ENCODE measurements around the gene LYSET. TPM values are rescaled to one million over a fixed set of nuclear protein-coding genes. Genes with fewer than 3 reads are reported as not detected.
A peak's percentile ranks its signal among the peaks of the same experiment; 100 is the strongest.
"Not testable (repeated sequence)": the region's sequence is repeated elsewhere in the genome, so short reads cannot be mapped to it uniquely, and the experiment has no call there.

Gene LYSET
- total RNA-seq, 2 experiments from 2014 or later = 7.4 to 8.3 TPM

- no peak overlapping the region for H3K27ac Mint-ChIP-seq
- H3K27me3 Mint-ChIP-seq = peaks cover 3% of the 10 kb centered on the region
- DNase-seq = no peak
- H3K4me3 Mint-ChIP-seq = no peak overlapping the region
- no peaks in the 10 kb centered on the region for H3K36me3 Mint-ChIP-seq (ENCODE audit: low read depth)
- H3K4me1 Mint-ChIP-seq = no peaks in the 10 kb centered on the region
- ChIA-PET CTCF (no interaction called here), POLR2A (no interaction called here)
- H3K9me3 Mint-ChIP-seq = no peaks in the 10 kb centered on the region
These were observed 28.3 kb upstream of the LYSET start for GRCh38 chr14:93156693-93157369.

GRCh38 chr14:93158349-93158748 is 26.8 kb upstream of the LYSET start:
- DNase-seq; H3K4me1 Mint-ChIP-seq; H3K4me3 Mint-ChIP-seq; POLR2A ChIA-PET; CTCF ChIA-PET; H3K9me3 Mint-ChIP-seq; H3K27ac Mint-ChIP-seq; H3K36me3 Mint-ChIP-seq (ENCODE audit: low read depth); H3K27me3 Mint-ChIP-seq: not testable (repeated sequence)

GRCh38 chr14:93159625-93160352 is 25.3 kb upstream of the LYSET start:
- H3K27ac Mint-ChIP-seq; H3K36me3 Mint-ChIP-seq (ENCODE audit: low read depth); H3K4me3 Mint-ChIP-seq; POLR2A ChIA-PET; H3K9me3 Mint-ChIP-seq; DNase-seq; H3K27me3 Mint-ChIP-seq; H3K4me1 Mint-ChIP-seq: not testable (repeated sequence)
- CTCF ChIA-PET = interaction anchor here (1.2 to 1.8 kb wide), 3 partner anchors 10 to 47 kb away, joined by 3 to 9 read pairs (median 5); no protein-coding TSS in a partner anchor

- H3K27me3 Mint-ChIP-seq = peaks cover 2% of the 10 kb centered on the region
- no peaks in the 10 kb centered on the region for H3K9me3 Mint-ChIP-seq
- no peaks in the 10 kb centered on the region for H3K4me1 Mint-ChIP-seq
- POLR2A ChIA-PET = no interaction called here
- no peak overlapping the region for H3K27ac Mint-ChIP-seq
- no peaks in the 10 kb centered on the region for H3K36me3 Mint-ChIP-seq (ENCODE audit: low read depth)
- H3K4me3 Mint-ChIP-seq = no peak overlapping the region
- DNase-seq = peak; percentile 28
- CTCF ChIA-PET = interaction anchor here (0.7 to 1.8 kb wide), 4 partner anchors 9 to 47 kb away, joined by 3 to 9 read pairs (median 4); no protein-coding TSS in a partner anchor
These were observed 24.7 kb upstream of the LYSET start for GRCh38 chr14:93160353-93160801.

GRCh38 chr14:93161411-93161940 is 23.6 kb upstream of the LYSET start:
- no peak for DNase-seq
- H3K4me3 Mint-ChIP-seq = no peak overlapping the region
- no peak overlapping the region for H3K27ac Mint-ChIP-seq
- H3K4me1 Mint-ChIP-seq = no peaks in the 10 kb centered on the region
- peaks cover 2% of the 10 kb centered on the region for H3K27me3 Mint-ChIP-seq
- H3K36me3 Mint-ChIP-seq (ENCODE audit: low read depth) = no peaks in the 10 kb centered on the region
- ChIA-PET POLR2A (no interaction called here), CTCF (interaction anchor here (0.7 kb wide), 1 partner anchor 17 kb away, joined by 3 read pairs; no protein-coding TSS in a partner anchor)
- no peaks in the 10 kb centered on the region for H3K9me3 Mint-ChIP-seq

GRCh38 chr14:93163564-93163963 is 21.6 kb upstream of the LYSET start:
- no peaks in the 10 kb centered on the region for H3K9me3 Mint-ChIP-seq
- H3K4me3 Mint-ChIP-seq = no peak overlapping the region
- ChIA-PET POLR2A (no interaction called here), CTCF (interaction anchor here (1.3 kb wide), 1 partner anchor 50 kb away, joined by 6 read pairs; no protein-coding TSS in a partner anchor)
- H3K27ac Mint-ChIP-seq = no peak overlapping the region
- H3K36me3 Mint-ChIP-seq (ENCODE audit: low read depth) = no peaks in the 10 kb centered on the region
- H3K27me3 Mint-ChIP-seq = no peaks in the 10 kb centered on the region
- DNase-seq = no peak
- H3K4me1 Mint-ChIP-seq = no peaks in the 10 kb centered on the region

GRCh38 chr14:93165271-93166265 is 19.5 kb upstream of the LYSET start:
- H3K4me3 Mint-ChIP-seq; H3K27ac Mint-ChIP-seq; DNase-seq; H3K36me3 Mint-ChIP-seq (ENCODE audit: low read depth); POLR2A ChIA-PET; H3K27me3 Mint-ChIP-seq; H3K9me3 Mint-ChIP-seq; H3K4me1 Mint-ChIP-seq: not testable (repeated sequence)
- CTCF ChIA-PET = interaction anchor here (1.4 kb wide), 1 partner anchor 11 kb away, joined by 4 read pairs; no protein-coding TSS in a partner anchor

GRCh38 chr14:93168610-93169009 is 16.5 kb upstream of the LYSET start:
- H3K36me3 Mint-ChIP-seq (ENCODE audit: low read depth); H3K9me3 Mint-ChIP-seq; POLR2A ChIA-PET; H3K4me3 Mint-ChIP-seq; DNase-seq; H3K4me1 Mint-ChIP-seq; H3K27ac Mint-ChIP-seq; H3K27me3 Mint-ChIP-seq: not testable (repeated sequence)
- CTCF ChIA-PET = interaction anchor here (1.8 kb wide), 1 partner anchor 10 kb away, joined by 7 read pairs; no protein-coding TSS in a partner anchor

GRCh38 chr14:93169619-93170018 is 15.5 kb upstream of the LYSET start:
- POLR2A ChIA-PET; DNase-seq; H3K4me1 Mint-ChIP-seq; H3K4me3 Mint-ChIP-seq; H3K27ac Mint-ChIP-seq; H3K9me3 Mint-ChIP-seq; H3K27me3 Mint-ChIP-seq; H3K36me3 Mint-ChIP-seq (ENCODE audit: low read depth): not testable (repeated sequence)
- CTCF ChIA-PET = interaction anchor here (0.5 to 1.8 kb wide), 3 partner anchors 9 to 52 kb away, joined by 3 to 7 read pairs (median 5); no protein-coding TSS in a partner anchor

GRCh38 chr14:93170141-93170540 is 15.0 kb upstream of the LYSET start:
- H3K27me3 Mint-ChIP-seq; POLR2A ChIA-PET; H3K27ac Mint-ChIP-seq; DNase-seq; H3K4me1 Mint-ChIP-seq; H3K36me3 Mint-ChIP-seq (ENCODE audit: low read depth); H3K9me3 Mint-ChIP-seq; H3K4me3 Mint-ChIP-seq: not testable (repeated sequence)
- CTCF ChIA-PET = interaction anchor here (1.4 kb wide), 1 partner anchor 10 kb away, joined by 5 read pairs; no protein-coding TSS in a partner anchor

- no peaks in the 10 kb centered on the region for H3K4me1 Mint-ChIP-seq
- DNase-seq = no peak
- H3K36me3 Mint-ChIP-seq (ENCODE audit: low read depth) = no peaks in the 10 kb centered on the region
- peaks cover 1% of the 10 kb centered on the region for H3K27me3 Mint-ChIP-seq
- no peak overlapping the region for H3K4me3 Mint-ChIP-seq
- no peak overlapping the region for H3K27ac Mint-ChIP-seq
- no peaks in the 10 kb centered on the region for H3K9me3 Mint-ChIP-seq
- POLR2A ChIA-PET = no interaction called here
- CTCF ChIA-PET = interaction anchor here (0.7 kb wide), 1 partner anchor 14 kb away, joined by 3 read pairs; the partner anchor contains the start of gene LYSET
These were observed 13.7 kb upstream of the LYSET start for GRCh38 chr14:93171376-93171775.

GRCh38 chr14:93173943-93174395 is 11.1 kb upstream of the LYSET start:
- Mint-ChIP-seq H3K4me3 (no peak overlapping the region), H3K27me3 (peaks cover 1% of the 10 kb centered on the region), H3K27ac (no peak overlapping the region), H3K9me3 (no peaks in the 10 kb centered on the region), H3K36me3 (ENCODE audit: low read depth) (no peaks in the 10 kb centered on the region), H3K4me1 (peaks cover 9% of the 10 kb centered on the region)
- DNase-seq = no peak
- POLR2A ChIA-PET = interaction anchor here (1.2 kb wide), 1 partner anchor 10 kb away, joined by 4 read pairs; no protein-coding TSS in a partner anchor
- CTCF ChIA-PET = interaction anchor here (1.0 to 1.6 kb wide), 2 partner anchors 14 to 61 kb away, joined by 3 to 4 read pairs; no protein-coding TSS in a partner anchor

Data from activated CD4-positive, alpha-beta memory T cell treated with anti-CD3 and anti-CD28 coated beads, Interleukin-2, amount 10 ng/mL, durations not matched to agents 7 days and 5 days (primary cell).